ENCODE results near the gene KRTAP20-4.

The KRTAP20-4 gene

DNA sequence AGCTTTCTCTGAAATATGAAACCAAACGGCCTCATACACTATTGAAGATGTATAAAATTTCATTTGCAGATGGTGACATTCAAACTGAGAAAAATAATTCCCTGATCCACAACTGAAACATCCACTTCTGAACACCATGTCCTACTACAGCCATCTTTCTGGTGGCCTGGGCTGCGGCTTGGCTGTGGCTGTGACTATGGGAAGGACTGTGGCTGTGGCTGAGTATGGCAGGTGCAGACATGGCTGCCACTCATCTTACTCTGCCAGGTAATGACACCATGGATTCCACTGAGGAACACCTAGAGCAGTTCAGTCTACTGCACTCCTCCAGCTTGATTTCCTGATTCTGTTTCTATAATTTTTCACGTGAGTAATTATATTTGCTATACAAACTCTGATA is at the start of gene KRTAP20-4:
Gene KRTAP20-4 (plus strand): TSS at position 106 of the 400 bp plus-strand sequence.
- H3K4me3 ChIP-seq (ENCODE audit: low read length) = no peak within 1 kb of the TSS
- H3K36me3 ChIP-seq (ENCODE audit: insufficient read depth, low read length) = no peaks in the 10 kb centered on the region
- H3K27me3 ChIP-seq (ENCODE audit: insufficient read depth, low read length) = no peaks in the 10 kb centered on the region
- no peak within 1 kb of the TSS for H2AFZ ChIP-seq (ENCODE audit: low read depth, low read length)
- H3K4me1 ChIP-seq (ENCODE audit: insufficient read depth, low read length) = no peaks in the 10 kb centered on the region
- H3K9me3 ChIP-seq (ENCODE audit: low read length) = no peaks in the 10 kb centered on the region

- no peak overlapping the region for H2AFZ ChIP-seq (ENCODE audit: low read depth, low read length)
- no peaks in the 10 kb centered on the region for H3K36me3 ChIP-seq (ENCODE audit: insufficient read depth, low read length)
- H3K4me3 ChIP-seq (ENCODE audit: low read length) = no peak overlapping the region
- H3K4me1 ChIP-seq (ENCODE audit: insufficient read depth, low read length) = no peaks in the 10 kb centered on the region
- no peaks in the 10 kb centered on the region for H3K9me3 ChIP-seq (ENCODE audit: low read length)
- H3K27me3 ChIP-seq (ENCODE audit: insufficient read depth, low read length) = no peaks in the 10 kb centered on the region
Measured at GRCh38 chr21:30577766-30578165, 42.7 kb upstream of the KRTAP20-4 start.

- Histone ChIP-seq H2AFZ (ENCODE audit: low read depth, low read length) (no peak overlapping the region), H3K4me1 (ENCODE audit: insufficient read depth, low read length) (peaks cover 6% of the 10 kb centered on the region), H3K27me3 (ENCODE audit: insufficient read depth, low read length) (no peaks in the 10 kb centered on the region), H3K9me3 (ENCODE audit: low read length) (no peaks in the 10 kb centered on the region), H3K36me3 (ENCODE audit: insufficient read depth, low read length) (no peaks in the 10 kb centered on the region), H3K4me3 (ENCODE audit: low read length) (no peak overlapping the region)
Measured at GRCh38 chr21:30579346-30579745, 41.1 kb upstream of the KRTAP20-4 start.

GRCh38 chr21:30580132-30580531 is 40.3 kb upstream of the KRTAP20-4 start:
- H3K4me1 ChIP-seq (ENCODE audit: insufficient read depth, low read length) = peaks cover 6% of the 10 kb centered on the region
- H3K27me3 ChIP-seq (ENCODE audit: insufficient read depth, low read length) = no peaks in the 10 kb centered on the region
- no peak overlapping the region for H3K4me3 ChIP-seq (ENCODE audit: low read length)
- H2AFZ ChIP-seq (ENCODE audit: low read depth, low read length) = no peak overlapping the region
- H3K36me3 ChIP-seq (ENCODE audit: insufficient read depth, low read length) = no peaks in the 10 kb centered on the region
- H3K9me3 ChIP-seq (ENCODE audit: low read length) = no peaks in the 10 kb centered on the region

DNA sequence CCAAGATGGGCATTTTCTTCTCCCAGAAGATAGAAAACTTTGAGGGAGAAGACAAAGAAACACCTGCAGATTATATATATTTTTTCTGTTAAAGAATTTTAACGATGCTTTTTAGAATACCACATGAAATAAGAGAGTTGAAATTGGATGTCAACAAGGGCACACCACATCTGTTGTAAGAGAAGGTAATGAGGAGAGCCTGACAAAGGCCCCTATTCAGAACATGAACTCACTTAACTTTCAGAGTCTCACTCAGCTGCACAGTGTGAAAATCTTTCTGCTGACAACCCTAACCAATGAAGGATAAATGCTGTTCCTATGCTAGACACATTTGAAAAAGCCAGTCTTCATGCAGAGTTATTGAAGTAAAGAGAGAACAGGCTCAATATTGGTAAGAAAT is 37.6 kb upstream of the KRTAP20-4 start:
- H3K27me3 ChIP-seq (ENCODE audit: insufficient read depth, low read length) = no peaks in the 10 kb centered on the region
- no peaks in the 10 kb centered on the region for H3K36me3 ChIP-seq (ENCODE audit: insufficient read depth, low read length)
- H3K4me1 ChIP-seq (ENCODE audit: insufficient read depth, low read length) = peaks cover 6% of the 10 kb centered on the region
- no peak overlapping the region for H2AFZ ChIP-seq (ENCODE audit: low read depth, low read length)
- H3K4me3 ChIP-seq (ENCODE audit: low read length) = no peak overlapping the region
- no peaks in the 10 kb centered on the region for H3K9me3 ChIP-seq (ENCODE audit: low read length)

- Histone ChIP-seq H3K27me3 (ENCODE audit: insufficient read depth, low read length) (no peaks in the 10 kb centered on the region), H3K4me3 (ENCODE audit: low read length) (no peak within 1 kb of the TSS), H2AFZ (ENCODE audit: low read depth, low read length) (no peak within 1 kb of the TSS), H3K4me1 (ENCODE audit: insufficient read depth, low read length) (no peaks in the 10 kb centered on the region), H3K9me3 (ENCODE audit: low read length) (no peaks in the 10 kb centered on the region), H3K36me3 (ENCODE audit: insufficient read depth, low read length) (no peaks in the 10 kb centered on the region)
Measured at GRCh38 chr21:30590297-30590696, 30.1 kb upstream of the KRTAP20-4 start, which contains the start of gene KRTAP22-2. TSS of gene KRTAP22-2 (minus strand) at chr21:30590397.

GRCh38 chr21:30592140-30592539 is 28.3 kb upstream of the KRTAP20-4 start, which contains the start of gene KRTAP6-3:
TSS of gene KRTAP6-3 (plus strand) at chr21:30592440. CDS start at chr21:30592446, 6 bp downstream.
- Histone ChIP-seq H3K36me3 (ENCODE audit: insufficient read depth, low read length) (no peaks in the 10 kb centered on the region), H3K27me3 (ENCODE audit: insufficient read depth, low read length) (no peaks in the 10 kb centered on the region), H3K9me3 (ENCODE audit: low read length) (no peaks in the 10 kb centered on the region), H3K4me3 (ENCODE audit: low read length) (no peak within 1 kb of the TSS), H3K4me1 (ENCODE audit: insufficient read depth, low read length) (no peaks in the 10 kb centered on the region), H2AFZ (ENCODE audit: low read depth, low read length) (no peak within 1 kb of the TSS)

DNA sequence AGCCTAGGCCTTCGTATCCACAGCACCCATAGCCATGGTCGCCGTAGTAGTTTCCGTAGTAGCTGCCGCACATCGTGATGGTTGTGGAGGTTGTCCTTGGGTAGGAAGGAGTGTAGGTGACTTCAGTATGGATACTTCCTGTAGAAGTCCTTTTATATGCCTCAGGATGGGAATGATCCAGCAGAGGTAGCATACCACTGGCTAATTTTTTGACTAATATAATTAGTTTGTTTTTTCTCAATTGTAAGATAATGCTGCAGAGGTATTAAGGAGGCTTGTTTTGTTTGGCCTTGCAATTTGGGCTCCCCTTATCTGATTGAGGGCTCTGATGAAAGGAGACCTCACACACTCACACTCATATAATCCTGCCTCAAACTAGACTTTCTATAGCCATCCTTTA is 21.6 kb upstream of the KRTAP20-4 start, which contains the start of gene KRTAP6-2:
Gene KRTAP6-2 (minus strand): TSS at position 101 of the 400 bp plus-strand sequence. CDS start 28 bp downstream, at position 73.
- no peak within 1 kb of the TSS for H2AFZ ChIP-seq (ENCODE audit: low read depth, low read length)
- H3K36me3 ChIP-seq (ENCODE audit: insufficient read depth, low read length) = no peaks in the 10 kb centered on the region
- no peaks in the 10 kb centered on the region for H3K27me3 ChIP-seq (ENCODE audit: insufficient read depth, low read length)
- H3K9me3 ChIP-seq (ENCODE audit: low read length) = no peaks in the 10 kb centered on the region
- no peak within 1 kb of the TSS for H3K4me3 ChIP-seq (ENCODE audit: low read length)
- no peaks in the 10 kb centered on the region for H3K4me1 ChIP-seq (ENCODE audit: insufficient read depth, low read length)

- Histone ChIP-seq H2AFZ (ENCODE audit: low read depth, low read length) (no peak within 1 kb of the TSS), H3K36me3 (ENCODE audit: insufficient read depth, low read length) (no peaks in the 10 kb centered on the region), H3K27me3 (ENCODE audit: insufficient read depth, low read length) (no peaks in the 10 kb centered on the region), H3K4me1 (ENCODE audit: insufficient read depth, low read length) (no peaks in the 10 kb centered on the region), H3K4me3 (ENCODE audit: low read length) (no peak within 1 kb of the TSS), H3K9me3 (ENCODE audit: low read length) (no peaks in the 10 kb centered on the region)
Measured at GRCh38 chr21:30600787-30601186, 19.6 kb upstream of the KRTAP20-4 start, which contains the start of gene KRTAP22-1. TSS of gene KRTAP22-1 (plus strand) at chr21:30601087.

DNA sequence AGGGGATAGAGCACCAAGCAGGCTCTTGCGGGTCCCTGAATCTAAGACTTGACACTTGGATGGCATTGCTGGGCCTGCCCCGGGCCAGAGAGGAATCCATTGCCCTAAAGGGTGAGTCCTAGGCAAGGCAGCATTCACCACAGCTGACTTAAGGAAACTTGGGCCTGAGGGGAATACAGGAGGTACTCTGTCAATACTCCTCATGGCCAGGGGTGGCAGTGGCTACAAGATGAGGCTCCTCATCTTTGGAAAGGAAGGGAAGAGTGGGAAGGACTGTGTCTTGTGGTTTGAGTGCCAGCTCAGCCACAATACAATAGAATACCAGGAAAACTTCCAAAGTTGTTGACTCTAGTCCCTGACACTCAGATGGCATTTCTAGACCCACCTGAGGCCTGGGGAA is 14.5 kb upstream of the KRTAP20-4 start:
- Histone ChIP-seq H3K4me3 (ENCODE audit: low read length) (no peak overlapping the region), H3K27me3 (ENCODE audit: insufficient read depth, low read length) (no peaks in the 10 kb centered on the region), H2AFZ (ENCODE audit: low read depth, low read length) (no peak overlapping the region), H3K9me3 (ENCODE audit: low read length) (no peaks in the 10 kb centered on the region), H3K4me1 (ENCODE audit: insufficient read depth, low read length) (no peaks in the 10 kb centered on the region), H3K36me3 (ENCODE audit: insufficient read depth, low read length) (no peaks in the 10 kb centered on the region)

GRCh38 chr21:30612132-30612531 is 8.3 kb upstream of the KRTAP20-4 start:
- no peaks in the 10 kb centered on the region for H3K4me1 ChIP-seq (ENCODE audit: insufficient read depth, low read length)
- H3K36me3 ChIP-seq (ENCODE audit: insufficient read depth, low read length) = no peaks in the 10 kb centered on the region

DNA sequence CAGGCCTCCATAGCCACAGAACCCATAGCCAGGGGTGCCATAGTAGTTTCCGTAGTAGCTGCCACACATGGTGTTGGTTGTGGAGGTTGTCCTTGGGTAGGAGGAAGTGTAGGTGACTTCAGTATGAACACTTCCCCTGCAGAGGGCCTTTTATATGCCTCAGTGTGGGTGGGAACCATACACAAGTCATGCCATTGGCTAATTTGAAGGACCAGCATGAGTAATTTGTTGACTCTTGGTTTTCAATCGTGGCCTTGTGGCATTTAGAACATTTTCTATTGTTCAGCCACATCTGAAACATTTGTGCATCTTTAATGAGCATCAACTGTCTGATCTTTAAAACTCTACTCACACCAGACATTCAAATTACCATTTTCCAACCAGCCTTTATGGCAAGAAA is 6.6 kb upstream of the KRTAP20-4 start, which contains the start of gene KRTAP6-1:
Gene KRTAP6-1 (minus strand): TSS at position 95 of the 400 bp plus-strand sequence. CDS start 26 bp downstream, at position 69.
- H3K4me3 ChIP-seq (ENCODE audit: low read length) = no peak within 1 kb of the TSS
- no peaks in the 10 kb centered on the region for H3K9me3 ChIP-seq (ENCODE audit: low read length)

More at GRCh38 chr21:30612132-30612531, 8.3 kb upstream of the KRTAP20-4 start:
- H2AFZ ChIP-seq (ENCODE audit: low read depth, low read length) = no peak overlapping the region
- no peak overlapping the region for H3K4me3 ChIP-seq (ENCODE audit: low read length)
- H3K9me3 ChIP-seq (ENCODE audit: low read length) = no peaks in the 10 kb centered on the region
- H3K27me3 ChIP-seq (ENCODE audit: insufficient read depth, low read length) = no peaks in the 10 kb centered on the region

GRCh38 chr21:30615199-30615598 is 5.2 kb upstream of the KRTAP20-4 start:
- H3K4me1 ChIP-seq (ENCODE audit: insufficient read depth, low read length) = no peaks in the 10 kb centered on the region
- H3K36me3 ChIP-seq (ENCODE audit: insufficient read depth, low read length) = no peaks in the 10 kb centered on the region
- no peaks in the 10 kb centered on the region for H3K9me3 ChIP-seq (ENCODE audit: low read length)
- H3K27me3 ChIP-seq (ENCODE audit: insufficient read depth, low read length) = no peaks in the 10 kb centered on the region
- no peak overlapping the region for H3K4me3 ChIP-seq (ENCODE audit: low read length)
- H2AFZ ChIP-seq (ENCODE audit: low read depth, low read length) = no peak overlapping the region

More for the DNA sequence above, 6.6 kb upstream of the KRTAP20-4 start, which contains the start of gene KRTAP6-1:
- H3K36me3 ChIP-seq (ENCODE audit: insufficient read depth, low read length) = no peaks in the 10 kb centered on the region
- H3K27me3 ChIP-seq (ENCODE audit: insufficient read depth, low read length) = no peaks in the 10 kb centered on the region
- no peak within 1 kb of the TSS for H2AFZ ChIP-seq (ENCODE audit: low read depth, low read length)
- no peaks in the 10 kb centered on the region for H3K4me1 ChIP-seq (ENCODE audit: insufficient read depth, low read length)

- Histone ChIP-seq H3K4me1 (ENCODE audit: insufficient read depth, low read length) (no peaks in the 10 kb centered on the region), H3K36me3 (ENCODE audit: insufficient read depth, low read length) (no peaks in the 10 kb centered on the region), H3K27me3 (ENCODE audit: insufficient read depth, low read length) (no peaks in the 10 kb centered on the region), H2AFZ (ENCODE audit: low read depth, low read length) (no peak within 1 kb of the TSS), H3K4me3 (ENCODE audit: low read length) (no peak within 1 kb of the TSS), H3K9me3 (ENCODE audit: low read length) (no peaks in the 10 kb centered on the region)
Measured at GRCh38 chr21:30616125-30616524, 4.3 kb upstream of the KRTAP20-4 start, which contains the start of gene KRTAP20-1. TSS of gene KRTAP20-1 (plus strand) at chr21:30616425. CDS start at chr21:30616455, 30 bp downstream.

Measured in neuron (in vitro differentiated cells).